NCI-H2196 (cell line): ENCODE results near the gene SLC22A23.
"Not testable (repeated sequence)": the region's sequence is repeated elsewhere in the genome, so short reads cannot be mapped to it uniquely, and the experiment has no call there.

Source experiments
- DNase-seq: peaks from one replicate; lab custom pipeline; 2025; ENCODE audit not compliant: unreplicated experiment; lab: John Stamatoyannopoulos, UW

Gene SLC22A23

DNA sequence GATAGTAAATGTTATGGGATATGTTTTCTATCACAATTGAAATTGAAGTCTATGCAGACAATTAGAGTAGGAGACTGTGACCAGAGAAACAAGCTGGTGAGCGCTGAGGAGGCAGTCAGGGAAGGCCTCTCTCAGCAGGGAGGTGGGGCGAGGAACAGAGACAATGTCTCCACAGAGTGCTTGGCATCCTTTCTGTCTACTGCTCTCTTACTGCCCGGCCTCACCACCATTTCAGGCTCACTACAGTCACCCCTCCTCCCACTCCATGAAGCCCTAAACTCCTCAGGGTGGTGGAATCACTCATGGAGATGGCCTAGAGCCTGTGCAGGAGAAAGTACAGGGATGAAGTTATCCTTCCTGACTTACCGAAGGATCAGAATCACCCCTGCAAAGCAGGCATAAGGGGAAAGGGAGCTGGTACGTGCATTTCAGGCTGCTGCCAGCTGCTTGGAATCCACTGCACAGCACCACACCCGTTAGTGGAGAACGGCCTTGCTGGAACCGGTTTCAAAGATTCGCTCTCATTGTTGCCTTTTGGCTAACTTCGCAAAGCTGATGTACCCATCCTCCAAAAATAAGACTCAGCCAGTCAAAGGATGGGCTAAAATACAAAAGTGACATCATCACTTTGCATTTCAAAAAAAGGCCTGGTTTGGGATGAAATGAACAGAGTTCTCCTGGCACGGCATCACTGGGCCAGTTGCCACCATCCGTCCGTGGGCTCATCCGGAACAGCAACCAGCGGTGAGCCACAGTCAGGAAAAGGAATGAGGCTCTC, 67.3 kb downstream of the SLC22A23 start:
- no peak for DNase-seq

DNA sequence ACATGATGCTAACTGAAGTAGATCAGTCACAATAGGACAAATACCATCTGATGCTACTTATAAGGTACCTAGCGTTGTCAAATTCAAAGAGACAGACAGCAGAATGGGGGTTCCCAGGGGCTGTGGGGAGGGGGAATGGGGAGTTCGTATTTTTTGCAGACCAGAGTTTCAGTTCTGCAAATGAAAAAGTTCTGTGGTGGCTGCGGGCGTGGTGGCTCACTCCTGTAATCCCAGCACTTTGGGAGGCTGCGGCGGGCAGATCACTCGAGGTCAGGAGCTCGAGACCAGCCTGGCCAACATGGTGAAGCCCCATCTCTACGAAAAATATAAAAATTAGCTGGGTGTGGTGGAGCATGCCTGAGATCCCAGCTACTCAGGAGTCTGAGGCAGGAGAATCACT, 68.1 kb downstream of the SLC22A23 start:
- DNase-seq = no peak

DNA sequence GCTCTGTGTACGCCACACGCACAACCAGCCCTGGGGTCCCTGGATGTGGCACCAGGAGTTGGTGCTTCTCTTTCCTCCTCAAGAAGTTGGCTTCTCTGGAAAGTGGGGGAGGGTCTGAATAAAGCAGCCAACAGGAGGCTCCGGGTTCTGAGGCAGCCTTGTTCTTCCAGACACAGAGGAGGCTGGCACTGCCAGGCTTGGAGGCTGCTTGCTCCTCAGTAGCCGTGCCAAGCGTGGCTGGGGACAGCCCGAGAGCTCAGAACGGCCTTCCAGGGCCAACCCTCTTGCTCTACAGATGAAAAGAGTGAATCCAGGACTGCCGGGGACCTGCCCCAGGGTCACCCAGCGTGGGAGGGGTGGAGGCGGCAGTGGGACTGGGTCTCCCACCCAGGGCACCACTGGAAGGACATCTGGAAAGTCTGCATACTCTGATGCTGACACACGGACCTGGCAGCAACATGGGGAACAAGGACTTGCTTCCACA, 70.4 kb downstream of the SLC22A23 start:
- DNase-seq = no peak

DNA sequence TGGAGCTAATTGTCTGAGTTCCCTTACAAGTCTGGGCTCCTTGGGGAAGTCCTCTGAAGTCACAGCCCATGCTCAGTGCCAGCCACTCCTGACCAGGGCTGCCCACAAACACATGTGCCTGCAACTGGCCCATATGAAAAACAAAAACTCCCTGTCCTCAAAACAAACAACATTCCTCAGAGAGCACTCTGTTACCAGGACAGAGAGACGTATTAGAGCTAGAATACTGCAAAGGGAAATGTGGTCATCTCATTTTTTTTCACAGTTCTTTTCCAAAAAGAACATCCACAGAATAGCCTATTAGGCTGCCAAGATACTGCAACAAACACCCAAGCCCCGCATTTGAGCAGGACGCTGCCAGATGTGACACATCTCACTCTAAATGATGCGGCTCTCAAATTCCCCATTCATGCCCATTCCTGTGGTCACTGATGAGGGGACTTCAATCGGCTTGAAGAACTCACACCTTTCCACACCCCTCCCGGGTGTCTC, 71.1 kb downstream of the SLC22A23 start:
- DNase-seq = no peak

DNA sequence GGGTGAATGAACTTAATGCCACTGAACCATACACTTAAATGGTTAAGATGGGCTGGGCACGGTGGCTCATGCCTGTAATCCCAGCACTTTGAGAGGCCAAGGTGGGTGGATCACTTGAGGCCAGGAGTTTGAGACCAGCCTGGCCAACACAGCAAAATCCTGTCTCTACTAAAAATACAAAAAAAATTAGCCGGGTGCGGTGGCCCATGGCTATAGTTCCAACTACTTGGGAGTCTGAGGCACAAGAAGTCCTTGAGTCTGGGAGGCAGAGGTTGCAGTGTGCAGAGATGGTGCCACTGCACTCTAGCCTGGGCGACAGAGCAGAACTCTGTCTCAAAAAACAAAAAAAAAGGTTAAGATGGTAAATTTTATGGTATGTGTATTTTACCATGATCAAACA, 71.7 kb downstream of the SLC22A23 start:
- not testable (repeated sequence) for DNase-seq

DNA sequence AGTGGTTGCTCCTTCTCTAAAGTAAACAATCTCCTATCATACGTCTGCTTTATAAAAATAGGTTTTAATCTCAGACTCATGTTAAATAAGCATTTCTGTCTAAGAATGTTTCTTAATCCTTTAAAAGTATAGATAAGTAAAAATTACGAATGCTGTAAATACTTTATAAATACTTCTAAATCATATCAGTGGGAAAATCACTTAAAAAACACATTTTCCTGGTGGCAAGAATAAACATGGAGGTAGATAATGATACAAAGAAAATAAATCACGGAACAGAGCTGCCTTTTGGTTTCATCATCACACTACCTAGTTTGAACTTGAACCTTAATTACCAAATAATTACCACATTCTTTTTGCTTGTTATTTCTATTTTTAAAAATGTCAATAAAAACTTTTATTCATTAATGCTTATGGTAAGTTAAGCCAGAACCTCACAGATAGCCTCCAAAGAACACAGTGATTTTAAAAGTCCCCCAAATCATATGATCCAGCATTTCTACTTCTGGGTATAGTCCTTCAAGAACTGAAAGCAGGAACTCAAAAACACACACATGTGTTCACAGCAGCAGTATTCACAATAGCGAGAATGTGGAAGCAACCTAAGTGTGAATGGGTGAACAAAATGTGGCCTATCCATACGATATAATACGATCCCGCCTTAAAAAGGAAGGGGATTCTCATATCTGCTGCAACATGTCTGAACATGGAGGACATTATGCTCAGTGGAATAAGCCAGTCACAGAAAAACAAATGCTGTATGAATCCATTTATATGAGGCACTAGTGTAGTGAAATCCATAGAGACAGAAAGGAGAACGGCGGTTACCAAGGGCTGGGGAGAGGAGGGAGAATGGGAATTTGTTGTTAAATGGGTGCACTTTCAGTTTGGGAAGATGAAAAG, 72.4 kb downstream of the SLC22A23 start:
- DNase-seq = no peak

DNA sequence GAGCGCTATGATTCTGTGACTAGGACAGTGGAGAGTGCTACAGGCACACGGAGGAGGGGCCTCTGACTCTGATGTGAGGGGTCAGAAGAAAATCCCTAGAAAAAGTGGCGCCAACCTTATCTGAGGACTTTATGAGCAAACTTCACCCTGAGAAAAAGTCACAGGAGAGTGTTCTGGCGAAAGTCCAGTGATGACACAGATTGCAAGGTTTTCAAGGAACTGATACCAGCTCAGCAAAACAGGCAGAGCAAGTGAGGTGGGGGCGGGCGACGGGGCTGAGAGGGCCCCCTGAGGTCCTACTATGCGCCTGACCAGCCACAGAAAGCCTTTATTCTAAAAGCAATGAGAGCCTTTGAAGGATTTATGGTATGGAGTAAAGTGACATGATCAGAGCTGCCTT, 73.3 kb downstream of the SLC22A23 start:
- no peak for DNase-seq

DNA sequence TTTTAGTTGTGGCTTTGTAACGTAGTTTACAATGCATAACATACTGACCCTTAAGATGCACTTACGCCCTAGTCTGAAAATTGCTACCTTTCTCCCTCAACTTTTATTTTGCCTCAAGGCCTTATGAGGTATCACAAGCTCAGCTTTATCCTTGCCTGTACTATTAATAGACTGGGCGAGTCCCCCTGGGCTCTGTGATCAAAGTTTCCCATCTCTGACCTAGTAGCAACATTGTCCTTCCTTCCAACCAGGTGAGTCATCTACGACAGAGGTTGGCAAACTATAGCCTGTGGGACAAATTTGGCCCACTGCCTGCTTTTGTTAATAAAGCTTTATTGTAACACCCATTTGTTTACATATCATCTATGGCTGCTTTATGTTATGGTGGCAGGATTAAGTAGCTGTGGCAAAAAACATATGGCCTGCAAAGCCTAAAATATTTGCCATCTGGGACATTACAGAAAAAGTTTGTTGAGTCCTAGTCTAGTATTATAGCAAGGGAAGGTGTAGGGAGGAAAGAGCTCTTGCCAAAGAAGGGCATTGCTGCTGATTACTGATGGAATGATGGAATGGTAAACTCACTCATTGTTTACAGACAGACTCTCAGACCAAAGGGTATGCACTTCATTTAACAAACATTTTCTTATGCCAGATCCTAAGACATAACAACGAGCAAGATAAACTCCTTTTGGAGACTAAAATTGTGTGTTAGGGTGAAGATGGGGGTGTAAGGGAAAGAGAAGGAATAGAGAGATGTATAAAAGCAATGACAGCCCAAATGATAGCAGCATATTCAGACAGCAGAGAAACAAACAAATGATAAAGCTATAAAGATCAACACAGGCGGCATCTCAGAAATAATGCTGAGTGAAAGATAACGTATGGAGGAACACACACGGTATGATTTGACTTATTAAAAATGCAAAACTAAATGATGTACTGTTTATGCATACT, 74.2 kb downstream of the SLC22A23 start:
- no peak for DNase-seq

DNA sequence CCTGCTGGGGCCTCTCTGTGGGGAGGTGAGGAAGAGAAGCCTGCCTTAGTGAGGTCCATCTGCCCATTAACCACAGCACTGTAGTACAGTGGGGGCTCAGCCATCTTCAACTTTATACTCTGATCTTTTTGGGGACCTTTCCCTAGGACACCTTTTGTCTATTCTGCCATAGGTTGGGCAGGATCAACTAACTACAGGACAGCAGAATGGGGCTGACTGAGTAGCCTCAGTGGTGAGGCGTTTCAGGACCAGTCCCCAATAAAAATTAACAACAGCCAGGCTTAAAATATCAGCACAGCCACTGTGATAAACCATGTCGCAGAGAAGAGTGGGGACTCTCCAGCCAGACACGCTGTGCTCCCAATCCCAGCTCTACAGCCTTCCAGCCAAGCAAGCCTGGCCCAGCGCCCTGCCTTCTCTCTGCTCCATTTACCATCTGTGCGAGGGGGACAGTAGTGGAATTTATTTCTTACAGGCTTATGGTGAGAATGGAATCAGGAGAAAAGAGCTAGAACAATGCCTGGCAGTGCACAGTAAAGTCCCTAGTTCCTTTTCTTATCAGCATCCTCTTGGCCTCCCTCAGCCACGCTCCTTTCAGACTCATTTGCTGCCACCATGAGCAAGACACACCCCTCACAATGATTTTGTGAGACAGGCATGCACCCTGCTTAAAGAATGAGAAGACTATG, 75.5 kb downstream of the SLC22A23 start:
- no peak for DNase-seq

DNA sequence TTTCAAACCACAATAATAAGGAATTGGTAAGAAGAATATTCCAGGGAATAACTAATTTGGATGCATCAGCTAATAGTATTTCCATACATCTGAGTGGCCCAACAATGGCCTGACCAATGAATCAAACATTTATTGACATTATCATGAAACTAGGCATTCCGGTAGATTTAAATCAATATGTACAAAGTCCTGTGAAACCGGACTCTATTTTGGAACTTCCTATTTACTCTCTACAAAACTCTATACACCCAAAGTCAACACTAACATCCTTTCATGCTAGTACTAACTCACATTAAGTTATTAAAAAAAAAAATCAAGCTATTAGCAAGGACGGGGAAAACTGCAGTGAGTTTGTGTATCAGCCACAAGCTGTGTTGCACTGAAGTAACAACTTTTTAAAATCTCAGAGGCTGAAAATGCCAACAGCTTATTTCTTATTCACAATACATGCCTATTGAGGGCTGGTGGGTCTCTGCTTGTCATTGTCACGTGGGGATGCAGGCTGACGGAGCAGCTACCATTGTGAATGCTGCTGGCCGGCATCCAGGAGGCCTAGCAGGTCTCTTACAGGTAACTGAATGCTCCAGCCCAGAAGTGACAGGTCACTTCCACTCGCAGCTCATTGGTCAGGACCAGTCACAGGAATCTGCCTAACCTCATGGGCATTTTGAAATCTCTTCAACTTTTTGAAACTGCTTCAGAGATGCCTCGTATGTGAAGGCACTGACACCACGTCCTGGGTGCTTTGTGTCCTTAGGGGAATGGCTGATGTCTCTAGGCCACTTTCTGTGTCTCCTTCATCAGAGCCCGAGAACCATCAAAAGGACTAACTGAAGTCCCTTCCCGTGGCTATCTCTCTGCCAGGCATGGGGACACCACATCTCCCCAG, 76.3 kb downstream of the SLC22A23 start:
- DNase-seq = peak; percentile 59

DNA sequence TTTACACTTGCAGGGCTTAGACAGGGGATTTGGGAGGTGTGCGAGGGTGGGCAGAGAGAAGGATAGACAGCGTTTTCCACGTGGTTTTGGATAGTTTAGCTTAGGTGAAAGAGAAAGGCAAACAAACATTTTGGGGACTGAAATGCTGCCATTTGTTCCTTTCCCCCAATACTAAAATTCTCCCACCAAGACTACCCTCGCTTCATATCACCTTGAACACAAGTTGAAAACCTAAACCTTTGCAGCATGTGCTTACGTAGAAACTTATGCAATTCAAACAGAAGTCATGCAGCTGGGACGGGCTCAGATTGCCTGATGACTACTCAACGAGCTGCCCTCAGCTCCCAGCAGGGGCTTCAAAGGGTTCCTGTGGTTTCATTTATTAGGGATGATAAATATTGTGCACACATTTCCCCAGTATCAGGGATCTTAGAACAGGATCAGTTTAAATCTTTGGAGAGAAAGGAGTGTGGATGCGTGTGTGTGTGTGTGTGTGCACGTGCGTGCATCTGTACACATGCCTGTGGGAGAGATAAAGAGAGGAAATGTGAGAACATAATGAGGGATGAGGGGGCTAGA, 77.3 kb downstream of the SLC22A23 start:
- DNase-seq = no peak

DNA sequence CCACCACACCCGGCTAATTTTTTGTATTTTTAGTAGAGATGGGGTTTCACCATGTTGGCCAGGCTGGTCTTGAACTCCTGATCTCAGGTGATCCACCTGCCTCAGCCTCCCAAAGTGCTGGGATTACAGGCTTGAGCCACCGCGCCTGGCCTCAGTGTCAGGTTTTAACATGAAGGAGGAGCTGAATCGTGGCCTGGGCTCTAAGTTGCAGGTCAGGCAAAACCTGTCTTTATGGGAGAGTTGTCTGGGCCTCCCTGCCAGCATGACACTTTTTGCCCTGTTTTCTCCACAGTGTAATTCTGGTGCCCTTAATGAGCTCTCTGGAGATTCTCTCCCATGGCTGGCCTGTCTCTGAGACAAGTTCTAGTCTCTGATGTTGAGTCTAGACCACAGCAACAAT, 78.0 kb downstream of the SLC22A23 start:
- DNase-seq = not testable (repeated sequence)

DNA sequence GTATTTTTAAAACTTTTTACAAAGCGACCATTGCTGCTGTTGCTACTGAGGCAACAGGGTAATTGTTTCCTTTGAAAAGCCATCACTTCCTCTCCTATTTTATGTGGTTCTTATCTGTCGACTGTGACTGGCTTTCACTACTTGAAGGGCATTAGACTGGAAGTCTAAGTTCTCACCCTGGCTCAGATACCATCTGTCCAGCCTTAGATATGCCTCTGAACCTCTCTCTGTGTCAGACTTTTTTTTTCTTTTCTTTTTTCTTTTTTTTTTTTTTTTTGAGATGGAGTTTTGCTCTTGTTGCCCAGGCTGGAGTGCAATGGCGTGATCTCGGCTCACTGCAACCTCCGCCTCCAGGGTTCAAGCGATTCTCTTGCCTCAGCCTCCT, 78.5 kb downstream of the SLC22A23 start:
- not testable (repeated sequence) for DNase-seq

DNA sequence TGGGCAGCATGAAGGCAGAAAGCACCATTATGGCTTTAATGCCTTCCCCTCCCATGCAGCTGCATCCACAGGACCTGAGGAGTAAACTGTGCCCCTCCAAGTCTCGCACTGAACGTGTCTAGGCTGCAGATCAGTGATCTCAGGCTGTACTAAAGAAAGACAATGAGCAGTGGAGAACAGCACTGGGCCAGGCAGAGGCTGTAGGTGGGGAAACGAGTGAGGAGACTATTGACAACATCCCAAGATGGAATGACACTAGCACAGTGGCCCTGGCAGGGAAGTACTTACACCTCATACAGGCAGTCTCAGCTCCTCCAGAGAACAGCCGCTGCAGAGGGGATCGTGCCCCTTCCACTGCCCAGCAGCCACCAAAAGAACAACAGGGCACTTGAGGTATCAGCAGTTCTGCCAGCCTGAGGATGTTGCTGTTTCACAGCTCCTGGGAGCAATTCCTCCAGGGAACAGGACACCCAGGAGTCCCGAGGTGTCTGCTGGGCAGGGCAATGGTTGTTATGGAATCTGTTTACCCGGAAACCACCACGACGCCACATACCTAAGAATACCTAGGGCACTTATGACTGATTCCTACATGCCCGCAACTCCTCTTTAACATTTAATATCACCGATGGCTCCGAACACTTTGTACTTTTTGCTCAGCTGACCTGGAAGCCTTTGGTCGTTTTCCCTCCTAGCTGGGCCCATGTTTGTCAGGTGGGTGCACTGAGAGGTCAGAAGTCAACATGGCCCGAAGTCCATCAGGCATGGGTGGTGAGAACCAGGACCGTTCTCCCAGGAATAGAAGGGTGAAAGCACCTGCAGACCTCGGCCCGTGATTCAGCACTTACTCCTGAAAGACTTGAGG, 79.1 kb downstream of the SLC22A23 start:
- no peak for DNase-seq

DNA sequence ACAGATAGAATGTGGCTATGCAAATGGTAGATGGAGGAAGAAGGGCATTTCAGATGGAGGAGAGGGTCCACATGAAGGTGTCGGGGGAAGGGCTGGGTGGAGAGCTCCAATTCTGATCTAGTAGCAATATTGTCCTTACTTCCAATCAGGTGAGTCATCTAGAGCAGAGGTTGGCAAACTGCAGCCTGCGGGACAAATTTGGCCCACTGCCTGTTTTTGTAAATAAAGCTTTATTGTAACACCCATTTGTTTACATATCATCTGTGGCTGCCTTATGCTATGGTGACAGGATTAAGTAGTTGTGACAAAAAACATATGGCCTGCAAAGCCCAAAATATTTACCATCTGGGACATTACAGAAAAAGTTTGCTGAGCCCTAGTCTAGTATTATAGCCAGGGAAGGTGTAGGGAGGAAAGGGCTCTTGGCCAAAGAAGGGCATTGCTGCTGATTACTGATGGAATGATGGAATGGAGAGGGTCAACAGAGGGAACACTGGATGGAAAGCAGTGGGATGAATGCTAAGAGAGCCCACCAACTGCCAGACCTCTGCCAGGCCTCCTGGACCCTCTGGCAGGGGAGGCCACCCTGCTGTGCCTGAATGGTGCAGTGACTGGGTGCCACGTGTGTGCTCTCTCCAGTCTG, 79.8 kb downstream of the SLC22A23 start:
- DNase-seq = no peak

DNA sequence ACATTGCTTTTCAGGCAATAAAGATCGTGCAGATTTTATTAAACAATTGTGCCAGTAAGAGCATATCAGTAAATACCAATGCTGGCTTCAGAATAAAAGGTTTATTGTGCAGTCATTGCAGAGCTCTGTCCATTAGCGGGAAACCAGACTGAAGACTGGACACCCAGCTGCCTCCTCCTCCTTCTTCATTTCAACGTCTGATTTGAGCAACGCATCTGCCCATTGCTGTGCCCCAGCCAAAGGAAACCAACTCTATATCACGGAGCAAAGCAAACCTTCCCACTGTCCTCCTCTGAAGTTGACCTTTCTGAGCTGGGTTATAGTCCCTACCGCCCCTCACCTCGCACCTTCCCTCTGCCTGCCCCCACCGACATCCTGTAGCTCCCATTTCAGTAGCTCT, 80.8 kb downstream of the SLC22A23 start:
- no peak for DNase-seq

DNA sequence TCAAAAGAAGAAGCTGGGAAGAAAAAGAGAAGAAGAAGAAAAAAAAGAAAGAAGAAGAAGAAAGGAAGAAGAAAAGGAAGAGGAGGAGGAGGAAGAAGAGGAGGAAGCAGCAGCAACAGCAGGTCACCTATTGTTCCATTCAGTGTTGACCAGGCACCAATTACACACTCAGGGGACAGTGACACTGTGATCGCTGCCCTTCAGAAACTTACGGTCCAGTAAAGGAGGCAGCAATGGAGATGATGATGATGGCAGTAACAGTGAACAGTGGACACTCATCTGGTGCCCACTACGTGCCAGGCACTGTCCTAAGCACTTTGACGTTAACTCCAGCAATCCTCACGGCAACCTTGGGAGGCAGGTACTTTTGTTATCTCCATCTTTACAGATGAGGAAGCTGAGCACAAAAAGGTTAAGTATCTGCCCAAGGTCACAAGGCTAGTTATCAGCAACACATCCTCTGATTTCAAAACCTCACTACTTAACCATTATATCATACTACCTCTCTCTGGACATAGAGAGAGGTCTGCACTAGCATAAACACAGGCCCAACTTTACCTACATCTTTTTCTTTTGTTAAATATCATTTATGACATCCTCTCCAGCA, 83.2 kb downstream of the SLC22A23 start:
- no peak for DNase-seq
